Upper lobe of left lung (tissue), 6 donors: ENCODE measurements around the gene SVIP. TPM values are rescaled to one million over a fixed set of nuclear protein-coding genes. Genes with fewer than 3 reads are reported as not detected.

Experiments used
- ATAC-seq, 2 donors: fragments of 200-7000 bp; cut with Tn5 transposase; one replicate each; pipeline ENCODE4 v1.9.1; 2022; ENCODE audit warnings: mild to moderate bottlenecking in 2 of 2, moderate library complexity in 2 of 2; ENCODE audit not compliant: low FRiP score in 2 of 2
- DNase-seq, 2 donors: peaks; one replicate each; pipeline ENCODE4 v3.0.0-alpha.2; 2019 to 2020
- H3K27ac ChIP-seq, 4 donors: fragments of 200-600 bp; sonication (generic); one replicate each; pipeline ENCODE4 v1.5.1; 2016 to 2019
- H3K27me3 ChIP-seq, 4 donors: fragments of 200-600 bp; sonication (generic); one replicate each; pipeline ENCODE4 v1.5.1; 2017 to 2019
- H3K36me3 ChIP-seq, 4 donors: fragments of 200-600 bp; sonication (generic); one replicate each; pipeline ENCODE4 v1.5.1; 2016 to 2019
- H3K4me1 ChIP-seq, 4 donors: fragments of 200-600 bp; sonication (generic); one replicate each; pipeline ENCODE4 v1.5.1; 2018 to 2019
- H3K4me3 ChIP-seq, 4 donors: fragments of 200-600 bp; sonication (generic); one replicate each; pipeline ENCODE4 v1.5.1; 2017 to 2019; ENCODE audit warnings: mild to moderate bottlenecking in 2 of 4, moderate library complexity in 1 of 4
- H3K9me3 ChIP-seq, 4 donors: fragments of 200-600 bp; sonication (generic); one replicate each; pipeline ENCODE4 v1.5.1; 2018 to 2019
- CTCF ChIP-seq, 6 experiments: fragments of 450-650 bp in 4 of 6; fragments of 200-600 bp in 2 of 6; sonication (generic) in 2 of 6; IDR thresholded peaks; one replicate each; pipeline ENCODE4 v1.5.1; 2016 to 2019; ENCODE audit warnings: antibody characterized with exemption in 6 of 6
- EP300 ChIP-seq, 4 donors: sonication (generic); formaldehyde crosslinking; IDR thresholded peaks; one replicate each; pipeline ENCODE4 v1.5.1; 2017; ENCODE audit warnings: antibody characterized with exemption in 4 of 4, control low read depth in 2 of 4
- POLR2A ChIP-seq, 4 donors: fragments of 450-650 bp; IDR thresholded peaks; one replicate each; pipeline ENCODE4 v1.5.1; 2016 to 2017; ENCODE audit warnings: antibody characterized with exemption in 4 of 4, mild to moderate bottlenecking in 2 of 4
- POLR2AphosphoS5 ChIP-seq, 2 donors: sonication (generic); formaldehyde crosslinking; IDR thresholded peaks; one replicate each; pipeline ENCODE4 v1.5.1; 2017; ENCODE audit warnings: antibody characterized with exemption in 2 of 2
- WGBS, 2 donors: methylation state at CpG; one replicate each; pipeline ENCODE4 v1.1.5; 2017 to 2018; 5-methylcytosine and 5-hydroxymethylcytosine counted together
- total RNA-seq, 6 donors: library from RNA; depleted of rRNA in 4 of 6; stranded (reverse); fragments of >200 nt in 4 of 6; gene quantifications; one replicate each; pipeline versions ENCODE4 v1.1.0 to v1.2.1, GENCODE V29; 2016 to 2021
- donor health status: DM: no; HTN: no; CAD: no; lungs with moderate emphysema.
- donor health status: DM: no; HTN: yes; CAD: no; lungs with severe emphysema.

Gene SVIP
- total RNA-seq, 6 donors from 2014 or later = 6.8 to 24.9 (median 15.9) TPM

GRCh38 chr11:22832315-22833015 is 2.9 kb upstream of the SVIP start:
- H3K27me3 ChIP-seq = no peaks in the 10 kb centered on the region
- H3K4me1 ChIP-seq = peaks cover 7 to 18% (median 12%) of the 10 kb centered on the region in 4 donors
- no peak for TF ChIP-seq POLR2A (IDR thresholded peaks at IDR 0.05)
- no peak for TF ChIP-seq POLR2AphosphoS5 (IDR thresholded peaks at IDR 0.05)
- no peak for TF ChIP-seq EP300 (IDR thresholded peaks at IDR 0.05)
- no peak for TF ChIP-seq CTCF (IDR thresholded peaks at IDR 0.05)
- H3K4me3 ChIP-seq = no peak overlapping the region
- H3K36me3 ChIP-seq = no peaks in the 10 kb centered on the region
- 51 to 68% methylated on average over 3 of the region's 3 CpGs for WGBS, 2 donors
- ATAC-seq = no peak
- H3K9me3 ChIP-seq = no peaks in the 10 kb centered on the region
- DNase-seq = no peak
- no peak overlapping the region for H3K27ac ChIP-seq

- ATAC-seq = no peak
- Histone ChIP-seq H3K27me3 (no peaks in the 10 kb centered on the region), H3K9me3 (no peaks in the 10 kb centered on the region), H3K4me3 (peak overlapping the region in 3 of 4 donors; percentile 62 to 96 (median 96)), H3K36me3 (peaks cover 0 to 17% (median 3%) of the 10 kb centered on the region in 4 donors), H3K27ac (peak overlapping the region in 1 of 4 donors; percentile 92), H3K4me1 (peaks cover 7 to 18% (median 12%) of the 10 kb centered on the region in 4 donors)
- TF ChIP-seq EP300 (IDR thresholded peaks at IDR 0.05) (no peak), POLR2AphosphoS5 (IDR thresholded peaks at IDR 0.05) (no peak), POLR2A (IDR thresholded peaks at IDR 0.05) (no peak), CTCF (IDR thresholded peaks at IDR 0.05) (no peak)
- DNase-seq = no peak
- 11 to 17% methylated on average over 4 of the region's 4 CpGs for WGBS, 2 donors
These were observed 447 bp upstream of the SVIP start for GRCh38 chr11:22830082-22830414.

GRCh38 chr11:22828373-22828772 is 1.2 kb downstream of the SVIP start:
- TF ChIP-seq POLR2AphosphoS5 (IDR thresholded peaks at IDR 0.05) (no peak), EP300 (IDR thresholded peaks at IDR 0.05) (no peak), POLR2A (IDR thresholded peaks at IDR 0.05) (no peak), CTCF (IDR thresholded peaks at IDR 0.05) (no peak)
- Histone ChIP-seq H3K9me3 (no peaks in the 10 kb centered on the region), H3K36me3 (peaks cover 0 to 32% (median 10%) of the 10 kb centered on the region in 4 donors), H3K4me3 (peak overlapping the region in 1 of 4 donors; percentile 62), H3K4me1 (peaks cover 7 to 18% (median 12%) of the 10 kb centered on the region in 4 donors), H3K27me3 (no peaks in the 10 kb centered on the region), H3K27ac (no peak overlapping the region)
- no peak for DNase-seq
- WGBS, 2 donors = 46 to 47% methylated on average over 6 of the region's 6 CpGs
- ATAC-seq = no peak

- no peak for ATAC-seq
These were observed 7.4 kb downstream of the SVIP start for GRCh38 chr11:22822203-22822602.

More at GRCh38 chr11:22822203-22822602, 7.4 kb downstream of the SVIP start:
- no peak for DNase-seq
- Histone ChIP-seq H3K27ac (no peak overlapping the region), H3K27me3 (no peaks in the 10 kb centered on the region), H3K36me3 (peaks cover 0 to 76% (median 18%) of the 10 kb centered on the region in 4 donors), H3K4me3 (no peak overlapping the region), H3K9me3 (no peaks in the 10 kb centered on the region), H3K4me1 (no peaks in the 10 kb centered on the region)
- 96 to 99% methylated on average over 2 of the region's 2 CpGs for WGBS, 2 donors
- TF ChIP-seq EP300 (IDR thresholded peaks at IDR 0.05) = no peak
- no peak for TF ChIP-seq POLR2AphosphoS5 (IDR thresholded peaks at IDR 0.05)
- no peak for TF ChIP-seq CTCF (IDR thresholded peaks at IDR 0.05)
- TF ChIP-seq POLR2A (IDR thresholded peaks at IDR 0.05) = no peak
